ENCODE results near the gene SMYD5.

Gene SMYD5

DNA sequence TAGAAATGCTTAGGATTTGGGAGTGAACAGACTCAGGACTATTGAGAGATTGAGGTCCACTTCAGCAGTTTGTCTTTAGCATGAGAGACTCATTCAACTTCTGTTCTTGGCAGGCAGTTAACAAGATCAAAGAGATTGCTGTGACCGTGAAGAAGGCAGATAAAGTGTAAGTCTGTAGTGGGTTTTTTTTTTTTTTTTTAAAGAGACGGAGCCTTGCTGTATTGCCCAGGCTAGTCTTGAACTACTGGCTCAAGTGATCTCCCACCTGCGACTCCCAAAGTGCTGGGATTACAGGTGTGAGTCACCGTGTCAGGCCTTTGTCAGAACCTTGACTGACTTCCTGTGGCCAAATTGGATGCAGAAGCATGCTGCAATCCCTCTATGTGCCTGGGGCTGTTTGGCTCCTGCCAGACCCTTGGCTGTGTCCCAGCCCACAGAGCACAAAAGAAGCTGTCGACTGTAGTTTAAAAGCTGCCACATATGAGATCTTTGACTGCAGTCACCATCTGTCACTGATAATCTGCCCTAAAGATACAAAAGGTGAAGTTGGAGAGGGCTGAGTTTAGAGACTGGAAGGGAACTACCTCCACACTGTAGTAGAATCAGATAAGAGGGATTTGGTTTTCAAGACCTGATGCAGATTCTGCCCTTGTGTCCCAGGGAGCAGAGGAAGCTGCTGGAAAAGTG lies 30.0 kb downstream of the SMYD5 start:
- no peak for DNase-seq

DNA sequence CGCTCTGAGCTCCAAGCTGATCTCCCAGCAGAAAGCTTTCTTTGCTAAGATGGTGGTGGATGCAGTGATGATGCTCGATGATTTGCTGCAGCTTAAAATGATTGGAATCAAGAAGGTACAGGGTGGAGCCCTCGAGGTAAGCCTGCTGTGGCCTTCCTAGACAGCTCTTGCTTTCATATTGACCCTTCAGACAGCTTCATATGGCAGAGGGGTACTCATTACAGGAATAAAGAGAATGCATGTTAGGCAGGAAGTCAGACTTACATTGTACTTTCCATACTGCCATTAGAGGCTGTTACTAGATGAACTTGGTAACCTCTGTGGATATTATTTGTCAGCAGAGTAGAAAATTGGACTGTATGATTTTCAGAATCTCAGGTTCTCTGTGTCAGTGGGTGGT lies 30.5 kb downstream of the SMYD5 start:
- no peak for DNase-seq

DNA sequence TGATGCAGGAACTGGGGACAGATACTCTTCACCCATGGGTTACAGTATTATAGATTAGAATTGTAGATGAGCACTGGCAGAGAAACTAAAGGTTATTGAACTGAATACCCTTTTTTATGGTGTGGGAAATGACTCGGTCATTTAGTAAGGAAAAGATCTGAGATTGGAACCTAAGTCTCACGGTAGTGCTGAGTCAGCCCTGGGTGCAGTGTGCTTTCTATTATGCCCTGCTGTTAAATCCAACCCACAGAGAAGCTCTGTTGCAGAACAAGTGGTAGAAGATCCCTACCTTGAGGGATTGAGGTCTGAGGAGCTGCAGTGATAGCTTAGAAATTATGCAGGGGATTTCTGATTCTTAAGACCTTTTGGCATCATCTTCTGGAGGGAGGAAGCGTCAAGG lies 32.8 kb downstream of the SMYD5 start:
- no peak for DNase-seq

DNA sequence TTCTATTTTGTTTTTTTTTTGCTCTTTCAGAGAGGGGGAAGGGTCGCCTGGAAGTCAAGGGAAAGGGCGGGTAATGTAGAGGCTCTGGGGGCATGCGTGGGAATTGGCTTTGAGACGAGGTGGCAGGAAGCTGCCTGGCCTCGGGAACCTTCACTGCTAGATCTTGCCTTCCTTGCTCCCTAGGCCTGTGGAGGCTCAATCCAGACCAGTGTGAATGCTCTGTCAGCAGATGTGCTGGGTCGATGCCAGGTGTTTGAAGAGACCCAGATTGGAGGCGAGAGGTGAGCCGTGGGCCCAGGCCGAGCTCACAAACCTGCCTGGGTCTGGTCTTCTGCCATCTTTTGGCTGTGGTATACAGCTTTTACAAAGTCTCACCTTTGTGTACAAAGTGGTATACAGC lies 35.6 kb downstream of the SMYD5 start:
- DNase-seq = no peak

DNA sequence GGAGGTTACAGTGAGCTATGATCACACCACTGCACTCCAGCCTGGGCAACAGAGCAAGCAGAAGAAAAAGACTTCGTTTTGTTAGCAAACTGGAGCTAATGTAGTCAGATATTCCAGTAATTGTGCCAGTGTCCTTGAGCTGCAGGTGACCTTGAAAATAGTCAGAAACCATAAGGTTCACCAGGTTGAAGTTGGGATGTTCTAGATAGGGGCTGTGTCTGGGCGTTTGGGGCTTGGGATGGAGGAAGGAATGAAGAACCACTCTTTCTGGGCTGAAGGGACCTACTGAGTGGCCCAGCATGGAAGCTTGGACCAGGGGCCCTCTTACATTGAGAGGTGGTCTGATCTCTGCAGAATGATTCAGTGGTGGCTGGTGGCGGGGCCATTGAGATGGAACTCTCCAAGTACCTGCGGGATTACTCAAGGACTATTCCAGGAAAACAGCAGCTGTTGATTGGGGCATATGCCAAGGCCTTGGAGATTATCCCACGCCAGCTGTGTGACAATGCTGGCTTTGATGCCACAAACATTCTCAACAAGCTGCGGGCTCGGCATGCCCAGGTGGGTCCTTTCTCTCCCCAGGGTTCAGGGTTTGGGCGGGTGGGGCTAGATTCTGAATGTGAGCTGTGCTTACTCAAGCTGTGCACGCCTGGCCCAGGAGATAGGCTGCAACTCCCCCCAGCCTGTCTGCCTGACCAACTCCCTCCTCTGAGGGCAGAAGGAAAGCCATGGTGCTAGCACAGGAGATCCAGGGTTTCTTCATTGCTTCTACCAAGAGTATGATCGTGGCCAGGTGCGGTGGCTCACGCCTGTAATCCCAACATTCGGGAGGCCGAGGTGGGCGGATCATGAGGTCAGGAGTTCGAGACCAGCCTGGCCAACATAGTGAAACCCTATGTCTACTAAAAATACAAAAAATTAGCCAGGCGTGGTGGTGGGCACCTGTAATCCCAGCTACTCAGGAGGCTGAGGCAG lies 37.1 kb downstream of the SMYD5 start:
- DNase-seq = no peak

DNA sequence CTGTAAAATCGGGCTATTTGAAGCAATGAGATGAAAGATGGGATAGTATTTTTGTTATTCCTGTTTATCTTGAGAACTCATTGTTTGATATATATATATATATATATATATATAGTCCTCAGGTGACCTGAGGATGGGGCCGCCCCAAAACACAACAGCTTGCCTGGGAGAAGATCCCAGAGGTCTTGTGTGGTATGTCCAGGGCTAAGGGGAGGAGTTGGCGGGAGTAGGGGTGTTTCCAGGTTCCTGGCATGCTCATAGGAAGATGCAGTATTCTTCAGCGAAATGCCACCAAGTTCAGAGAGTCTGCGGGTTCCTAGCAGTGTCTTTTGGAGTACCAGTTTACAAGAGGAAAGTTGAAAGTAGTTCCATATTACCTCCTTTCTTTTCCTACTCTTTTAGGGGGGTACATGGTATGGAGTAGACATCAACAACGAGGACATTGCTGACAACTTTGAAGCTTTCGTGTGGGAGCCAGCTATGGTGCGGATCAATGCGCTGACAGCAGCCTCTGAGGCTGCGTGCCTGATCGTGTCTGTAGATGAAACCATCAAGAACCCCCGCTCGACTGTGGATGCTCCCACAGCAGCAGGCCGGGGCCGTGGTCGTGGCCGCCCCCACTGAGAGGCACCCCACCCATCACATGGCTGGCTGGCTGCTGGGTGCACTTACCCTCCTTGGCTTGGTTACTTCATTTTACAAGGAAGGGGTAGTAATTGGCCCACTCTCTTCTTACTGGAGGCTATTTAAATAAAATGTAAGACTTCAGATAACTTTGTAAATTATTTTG lies 38.4 kb downstream of the SMYD5 start:
- DNase-seq = no peak

DNA sequence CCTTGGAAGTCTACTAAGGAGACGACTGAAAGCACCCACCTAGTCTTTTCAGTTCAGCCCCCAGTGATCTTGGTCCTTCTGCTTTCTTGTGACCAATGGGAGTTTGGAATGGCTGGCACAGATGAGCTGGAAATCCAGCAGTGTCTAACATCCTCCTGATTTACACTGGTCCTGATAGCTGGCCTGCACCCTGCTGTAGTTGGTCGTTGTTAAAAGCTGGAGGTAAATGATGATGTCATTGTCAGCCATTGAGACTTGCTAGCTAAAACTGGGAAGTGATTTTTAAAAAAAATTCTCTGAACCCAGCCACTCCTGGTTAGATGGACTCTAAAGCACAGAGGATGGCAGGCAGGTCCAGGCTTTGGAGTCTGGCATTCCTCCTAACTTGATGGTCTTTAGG lies 39.4 kb downstream of the SMYD5 start:
- no peak for DNase-seq

DNA sequence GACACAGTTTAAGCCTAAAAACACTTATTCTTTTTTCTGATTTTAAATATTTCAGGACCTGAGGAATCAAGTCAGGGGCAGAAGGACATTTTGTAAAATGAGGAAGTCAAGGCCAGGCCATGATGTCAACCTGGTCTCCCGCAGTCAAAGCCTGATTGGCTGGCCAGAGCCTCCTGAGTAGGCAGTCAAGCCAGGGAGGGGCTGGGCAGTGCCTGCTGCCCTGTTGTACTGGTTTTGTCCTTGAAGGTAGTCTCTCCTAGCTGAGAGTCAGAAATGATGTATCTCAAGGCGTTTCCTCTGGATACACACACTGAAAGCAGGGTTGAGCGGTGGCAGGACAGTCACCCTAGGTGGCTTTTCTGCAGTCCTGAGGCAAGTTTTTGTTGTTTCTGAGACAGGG lies 39.9 kb downstream of the SMYD5 start:
- no peak for DNase-seq

DNA sequence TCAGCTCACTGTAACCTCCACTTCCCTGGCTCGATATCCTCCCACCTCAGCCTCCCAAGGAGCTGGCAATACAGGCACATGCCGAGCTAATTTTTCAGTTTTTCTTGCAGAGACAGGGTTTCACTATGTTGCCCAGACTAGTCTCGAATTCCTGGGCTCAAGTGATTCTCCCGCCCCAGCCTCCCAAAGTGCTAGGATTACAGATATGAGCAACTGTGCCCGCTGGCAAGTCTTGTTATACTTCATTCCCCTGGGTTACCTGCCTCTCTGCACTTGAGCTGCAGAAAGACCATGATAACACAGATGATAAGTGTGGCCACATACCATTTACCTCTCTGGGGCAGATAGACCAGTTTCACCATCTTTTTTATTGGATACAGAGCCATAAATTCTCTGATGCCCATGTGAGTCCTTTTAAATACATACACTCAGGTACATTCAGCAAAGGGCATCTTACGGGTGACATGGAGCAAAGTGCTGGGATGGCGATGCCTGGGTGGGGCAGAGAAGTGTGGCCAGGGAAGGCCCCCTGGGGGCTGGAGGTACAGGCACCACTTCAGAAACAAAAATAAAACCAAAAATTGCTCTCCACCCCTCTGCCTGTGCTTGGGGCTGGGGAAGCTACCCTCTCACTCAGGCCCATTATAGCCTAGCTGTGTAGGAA lies 40.4 kb downstream of the SMYD5 start:
- no peak for DNase-seq

DNA sequence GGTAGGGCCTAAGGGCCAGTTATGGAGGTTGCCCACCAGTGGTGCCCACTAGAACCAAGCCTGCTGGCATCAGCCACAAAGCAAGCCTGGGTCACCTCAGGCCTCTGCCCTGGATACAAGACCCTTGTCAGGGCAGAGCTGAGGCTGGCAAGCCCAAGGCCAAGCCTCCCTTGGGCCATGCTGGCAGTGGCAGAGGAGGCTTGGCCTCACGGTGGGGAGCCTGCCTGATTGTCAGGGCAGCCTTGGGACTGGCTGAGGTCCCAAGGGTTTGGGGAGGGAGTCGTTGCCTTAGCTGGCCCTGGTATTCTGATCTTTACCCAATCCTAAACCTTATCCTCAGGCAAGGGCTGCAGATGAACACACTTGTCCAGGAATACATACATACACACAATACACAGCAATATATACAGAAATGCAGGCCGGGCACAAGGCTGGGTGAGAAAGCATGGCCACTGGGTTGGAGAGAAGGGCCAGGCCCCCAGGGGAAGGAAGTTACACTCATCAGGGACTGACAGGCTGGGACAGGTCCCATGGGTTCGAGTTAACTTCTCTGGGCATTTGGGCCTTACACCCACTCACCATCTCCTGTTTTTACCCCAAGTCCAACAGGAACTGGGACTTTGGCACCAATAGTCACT lies 41.1 kb downstream of the SMYD5 start:
- DNase-seq = no peak

DNA sequence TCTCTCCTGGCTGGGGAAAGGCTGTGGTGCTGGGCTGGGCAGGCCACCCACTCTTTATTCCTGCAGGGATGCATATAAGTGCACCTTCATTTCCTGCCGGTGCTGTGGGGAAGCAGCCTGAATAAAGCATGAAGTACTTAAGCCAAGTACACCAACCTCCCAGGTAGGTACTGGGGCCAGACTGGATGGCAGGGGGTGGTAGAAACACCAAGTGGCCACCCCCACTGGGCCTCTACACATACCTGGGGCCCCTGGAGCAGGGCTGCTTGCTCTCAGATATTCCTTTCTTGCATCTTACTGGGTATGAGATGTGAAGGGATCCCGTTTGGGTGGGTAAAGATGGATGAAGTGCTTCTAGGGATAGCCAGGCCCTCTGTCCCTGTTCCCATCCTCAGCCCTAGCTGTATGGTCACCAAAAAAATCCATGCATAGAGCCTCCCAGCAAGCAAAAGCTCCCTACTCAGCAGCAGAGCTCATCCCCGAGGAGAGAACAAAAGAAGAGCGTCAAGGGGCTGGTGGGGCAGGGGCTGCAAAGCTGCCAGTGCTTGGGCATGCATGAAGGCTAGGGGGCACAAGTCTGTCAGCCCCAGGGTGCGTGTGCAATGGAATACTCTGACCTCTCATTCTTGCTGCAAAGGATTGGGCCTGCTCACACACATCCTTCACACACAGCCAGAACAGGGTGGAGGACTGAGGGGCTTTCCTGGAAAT lies 42.0 kb downstream of the SMYD5 start:
- no peak for DNase-seq

DNA sequence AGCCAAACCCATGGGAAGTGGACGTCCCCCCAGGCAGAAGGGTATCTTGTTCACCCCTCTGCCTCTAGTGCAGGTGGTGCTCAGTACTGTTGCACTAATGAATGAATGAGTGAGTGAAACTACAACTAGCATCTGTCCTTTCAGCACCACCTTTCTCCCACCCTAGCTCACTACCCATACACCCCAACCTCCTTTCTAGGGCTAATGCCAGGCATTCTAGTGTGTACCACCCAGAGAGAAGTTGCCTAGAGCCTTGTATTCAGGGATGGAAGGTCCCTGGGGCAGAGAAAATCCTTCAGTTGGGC lies 42.5 kb downstream of the SMYD5 start:
- DNase-seq = no peak

DNA sequence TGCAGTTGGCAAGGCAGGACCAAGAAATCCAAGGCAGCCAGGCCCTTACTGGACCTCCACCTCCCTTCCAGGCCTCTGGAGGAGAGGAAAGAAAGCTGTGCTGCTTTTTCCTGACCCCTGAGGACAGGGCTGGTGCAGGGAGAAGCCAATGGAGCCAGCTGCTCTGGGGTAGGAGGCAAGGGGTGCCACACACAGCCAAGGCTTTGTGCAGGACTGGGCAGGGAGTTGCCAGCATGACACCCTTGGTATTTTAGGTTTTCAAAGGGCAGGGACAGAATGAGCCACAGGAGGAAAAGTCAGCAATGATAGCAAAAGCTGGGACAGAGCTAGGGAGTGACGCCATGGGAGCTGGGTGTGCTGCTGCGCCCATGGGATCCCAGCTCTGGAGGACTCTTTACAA lies 43.0 kb downstream of the SMYD5 start:
- DNase-seq = no peak

DNA sequence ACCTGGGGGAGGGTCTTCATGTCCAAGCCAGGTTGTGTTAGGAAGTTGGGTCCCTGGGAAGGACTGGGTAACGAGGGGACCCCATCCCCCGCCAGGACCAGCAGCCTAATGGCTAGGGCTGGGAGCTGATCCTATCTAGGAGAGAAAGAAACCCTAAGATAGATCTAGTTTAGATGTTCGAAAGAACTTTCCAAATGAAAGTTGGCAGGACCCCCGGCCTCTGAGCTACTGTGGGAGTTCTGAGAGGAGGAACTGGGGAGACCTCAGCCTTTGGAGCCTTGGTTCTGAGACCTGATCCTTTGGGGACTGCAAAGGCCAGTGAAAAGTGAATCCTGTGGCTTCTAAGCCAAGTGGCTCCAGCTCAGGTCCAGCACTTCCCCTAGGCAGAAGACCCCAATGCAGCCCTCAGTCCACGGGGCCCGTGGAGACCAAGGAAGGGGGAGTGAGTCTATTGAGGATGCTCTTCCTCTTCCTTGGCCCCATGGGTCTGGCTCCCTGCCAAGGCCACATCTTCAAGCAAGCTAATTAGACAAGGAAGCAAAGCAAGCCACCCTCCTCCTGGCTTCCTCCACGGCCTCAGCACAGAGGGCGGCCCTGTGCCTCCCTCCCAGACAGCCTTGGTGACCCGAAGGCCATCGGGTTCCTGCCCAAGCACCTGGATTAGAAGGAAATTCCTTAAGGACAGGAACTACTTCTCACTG lies 43.5 kb downstream of the SMYD5 start:
- DNase-seq = no peak

DNA sequence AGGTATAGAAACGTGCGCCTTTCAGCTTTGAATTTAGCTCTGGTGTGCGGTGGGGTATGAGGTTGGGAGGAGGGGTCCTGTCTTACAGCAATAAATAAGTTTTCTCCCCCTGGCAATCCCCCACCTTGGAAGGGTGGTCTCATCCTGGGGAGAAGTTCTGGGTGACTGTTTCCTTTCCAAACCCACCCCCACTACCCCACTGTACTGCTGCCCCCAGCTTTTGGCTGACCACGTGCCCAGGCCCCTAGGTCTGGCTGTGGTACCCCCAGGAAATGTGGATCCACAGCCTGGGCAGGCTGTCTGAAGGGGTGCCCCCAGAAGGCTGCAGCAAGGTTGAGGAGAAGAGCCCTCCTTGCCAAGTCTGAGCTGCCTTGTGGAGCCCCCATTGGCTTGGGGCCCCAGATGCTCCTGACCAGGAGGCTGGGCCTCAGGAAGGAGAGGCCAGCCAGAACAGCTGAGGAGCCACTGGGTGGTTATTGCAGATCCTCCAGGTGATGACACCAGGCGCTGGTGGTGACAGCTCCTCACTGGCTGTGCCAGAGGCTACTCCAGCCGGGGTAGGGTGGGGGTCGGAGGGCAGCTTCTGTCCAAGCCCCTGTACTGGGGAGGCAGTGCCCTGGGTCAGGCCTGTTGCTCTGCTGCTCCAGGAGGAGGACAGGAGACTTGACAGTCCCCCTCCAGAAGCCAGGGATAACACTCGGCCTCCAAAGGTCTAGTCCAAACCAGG lies 44.3 kb downstream of the SMYD5 start:
- no peak for DNase-seq

DNA sequence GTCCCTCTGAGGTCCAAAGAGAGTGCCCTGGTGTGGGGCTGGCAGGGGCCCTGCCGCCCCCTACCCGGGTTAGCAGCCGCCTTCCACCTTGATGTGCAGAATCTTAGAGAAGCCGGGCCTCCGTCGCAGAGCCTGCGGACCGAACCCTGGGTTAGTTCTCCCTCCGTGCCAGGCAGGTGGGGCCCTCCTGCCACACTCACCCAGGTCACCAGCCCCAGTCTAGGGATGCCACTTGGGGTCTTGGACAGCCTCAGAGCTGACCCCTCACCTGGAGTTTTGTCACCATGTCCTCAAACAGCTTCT lies 44.8 kb downstream of the SMYD5 start:
- no peak for DNase-seq

DNA sequence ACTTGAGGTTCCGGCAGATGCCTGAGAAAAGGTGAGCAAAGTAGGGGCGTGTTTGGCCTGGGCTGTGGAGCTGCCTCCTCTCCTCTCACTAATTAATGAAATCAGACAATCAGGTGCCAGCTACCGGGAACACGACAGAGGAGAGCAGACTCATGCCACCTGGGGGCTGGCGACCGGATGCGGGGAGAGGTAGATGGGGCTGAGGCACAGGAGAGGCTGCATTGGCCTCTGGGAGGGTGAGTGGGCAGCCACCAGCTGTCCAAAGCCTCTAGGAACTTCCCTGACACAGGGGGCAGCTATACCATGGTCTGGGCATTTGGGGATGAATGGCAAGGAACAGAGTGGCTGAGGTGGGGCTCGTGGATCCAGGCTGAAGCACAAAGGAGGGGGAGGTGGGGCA lies 45.2 kb downstream of the SMYD5 start:
- DNase-seq = no peak

DNA sequence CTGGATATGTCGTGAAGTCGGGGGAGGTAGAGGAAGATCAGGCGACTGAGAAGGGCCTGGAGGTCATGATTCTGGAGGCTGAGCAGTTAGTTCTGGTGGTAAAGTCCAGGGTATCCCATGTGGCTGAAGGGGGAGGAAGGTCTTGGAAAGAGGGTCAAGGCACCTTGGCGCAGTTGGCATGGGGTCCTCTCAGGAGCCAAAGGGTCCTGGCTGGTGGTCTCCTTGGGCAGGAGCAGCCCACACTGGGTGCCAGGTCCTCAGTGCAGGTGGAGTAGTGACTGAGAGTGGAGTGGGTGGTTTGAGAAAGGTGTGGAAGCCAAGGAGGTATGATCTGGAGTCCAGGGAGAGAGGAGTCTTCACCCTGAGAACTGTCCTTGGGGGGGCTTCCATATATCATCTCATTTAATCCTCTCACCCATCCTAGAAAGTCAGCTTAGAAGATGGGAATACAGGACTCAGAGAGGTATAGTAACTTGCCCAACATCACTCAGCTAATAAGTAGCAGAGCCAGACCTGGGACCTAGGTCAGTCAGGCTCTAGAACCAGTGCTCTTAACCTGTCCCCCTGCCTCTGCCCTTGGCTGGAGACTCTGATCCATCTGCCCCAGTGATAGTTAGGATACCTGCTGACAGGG lies 45.8 kb downstream of the SMYD5 start:
- no peak for DNase-seq

DNA sequence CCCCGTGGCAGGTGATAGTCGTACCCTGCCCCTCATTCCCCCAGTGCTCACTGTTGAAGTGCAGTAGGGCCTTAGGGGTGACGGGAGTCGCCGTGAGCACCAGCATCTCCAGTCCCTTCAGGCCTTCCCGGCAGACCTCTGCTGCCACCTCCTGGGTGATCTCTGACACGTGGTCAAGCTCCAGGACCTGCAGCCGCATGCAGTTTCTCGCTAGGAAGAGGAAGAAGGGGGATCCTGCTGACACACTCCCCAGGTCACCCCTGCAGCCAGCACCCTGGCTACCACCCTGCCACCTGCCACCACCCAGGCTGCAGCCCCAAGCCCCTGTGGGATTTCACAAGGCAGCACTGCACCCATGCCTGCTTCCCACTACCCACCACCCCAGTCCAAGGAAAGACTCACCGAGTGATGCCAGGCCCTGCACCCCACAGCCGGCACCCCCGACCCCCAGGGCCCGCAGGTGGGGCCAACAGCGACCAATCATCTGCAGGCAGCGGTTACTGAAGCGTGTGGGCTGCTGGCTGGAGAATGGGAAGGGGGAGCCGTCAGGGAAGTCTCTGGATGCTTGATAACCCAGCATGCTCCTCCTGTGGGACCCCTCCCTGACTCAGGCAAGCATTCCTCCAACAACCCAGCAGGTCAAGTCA lies 46.4 kb downstream of the SMYD5 start:
- no peak for DNase-seq
